Suprapubic skin (tissue), 3 donors: ENCODE results near the gene DKKL1.

ENCODE experiments used
- CTCF ChIP-seq, 2 donors: fragments of 200-600 bp in 1 of 2; fragments of 450-650 bp in 1 of 2; sonication (generic) in 1 of 2; IDR thresholded peaks; one replicate each; pipeline ENCODE4 v1.5.1; 2016 to 2019; ENCODE audit warnings: antibody characterized with exemption in 2 of 2, mild to moderate bottlenecking in 1 of 2, moderate library complexity in 1 of 2
- EP300 ChIP-seq: sonication (generic); formaldehyde crosslinking; IDR thresholded peaks from one replicate; pipeline ENCODE4 v1.6.1; 2017; ENCODE audit warnings: antibody characterized with exemption
- POLR2A ChIP-seq, 2 donors: fragments of 450-650 bp; IDR thresholded peaks; one replicate each; pipeline ENCODE4 v1.6.1; 2017; ENCODE audit warnings: antibody characterized with exemption in 2 of 2, mild to moderate bottlenecking in 2 of 2, moderate library complexity in 2 of 2

DNA sequence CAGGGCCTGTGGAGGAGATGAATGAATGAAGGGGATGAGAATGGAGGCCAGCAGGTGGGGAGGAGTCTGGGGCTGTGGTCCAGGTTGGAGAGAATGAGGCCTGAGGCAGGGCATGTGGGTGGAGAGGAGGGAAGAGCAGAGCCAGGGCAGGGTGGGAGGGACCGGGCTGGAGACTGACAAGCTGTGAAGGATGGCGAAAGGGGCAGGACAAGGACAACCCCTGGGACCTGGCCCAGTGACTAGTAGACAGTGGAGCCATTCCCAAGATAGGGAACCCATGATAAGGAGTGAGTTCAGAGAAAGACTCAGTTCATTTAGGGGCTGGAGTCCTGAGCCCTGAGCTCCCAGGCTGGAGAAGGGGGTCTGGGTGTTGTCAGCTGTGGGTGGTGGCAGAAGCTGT, 56.5 kb downstream of the DKKL1 start:
- TF ChIP-seq CTCF (IDR thresholded peaks at IDR 0.05) (no peak), EP300 (no peak), POLR2A (IDR thresholded peaks at IDR 0.05) (no peak)
